GM21367 (cell line): Measurements from ENCODE around the gene ASPHD1.
"Not testable (repeated sequence)": the region's sequence is repeated elsewhere in the genome, so short reads cannot be mapped to it uniquely, and the experiment has no call there.

Experiments
- ATAC-seq: cut with Tn5 transposase; IDR thresholded peaks from one replicate; pipeline ENCODE4 v1.9.1; 2021; ENCODE audit not compliant: unreplicated experiment

The ASPHD1 gene, protein sequence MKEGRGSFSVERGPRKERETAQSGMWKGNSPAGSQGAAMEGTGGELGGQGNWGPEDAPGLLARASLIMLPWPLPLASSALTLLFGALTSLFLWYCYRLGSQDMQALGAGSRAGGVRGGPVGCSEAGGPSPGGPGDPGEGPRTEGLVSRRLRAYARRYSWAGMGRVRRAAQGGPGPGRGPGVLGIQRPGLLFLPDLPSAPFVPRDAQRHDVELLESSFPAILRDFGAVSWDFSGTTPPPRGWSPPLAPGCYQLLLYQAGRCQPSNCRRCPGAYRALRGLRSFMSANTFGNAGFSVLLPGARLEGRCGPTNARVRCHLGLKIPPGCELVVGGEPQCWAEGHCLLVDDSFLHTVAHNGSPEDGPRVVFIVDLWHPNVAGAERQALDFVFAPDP

DNA sequence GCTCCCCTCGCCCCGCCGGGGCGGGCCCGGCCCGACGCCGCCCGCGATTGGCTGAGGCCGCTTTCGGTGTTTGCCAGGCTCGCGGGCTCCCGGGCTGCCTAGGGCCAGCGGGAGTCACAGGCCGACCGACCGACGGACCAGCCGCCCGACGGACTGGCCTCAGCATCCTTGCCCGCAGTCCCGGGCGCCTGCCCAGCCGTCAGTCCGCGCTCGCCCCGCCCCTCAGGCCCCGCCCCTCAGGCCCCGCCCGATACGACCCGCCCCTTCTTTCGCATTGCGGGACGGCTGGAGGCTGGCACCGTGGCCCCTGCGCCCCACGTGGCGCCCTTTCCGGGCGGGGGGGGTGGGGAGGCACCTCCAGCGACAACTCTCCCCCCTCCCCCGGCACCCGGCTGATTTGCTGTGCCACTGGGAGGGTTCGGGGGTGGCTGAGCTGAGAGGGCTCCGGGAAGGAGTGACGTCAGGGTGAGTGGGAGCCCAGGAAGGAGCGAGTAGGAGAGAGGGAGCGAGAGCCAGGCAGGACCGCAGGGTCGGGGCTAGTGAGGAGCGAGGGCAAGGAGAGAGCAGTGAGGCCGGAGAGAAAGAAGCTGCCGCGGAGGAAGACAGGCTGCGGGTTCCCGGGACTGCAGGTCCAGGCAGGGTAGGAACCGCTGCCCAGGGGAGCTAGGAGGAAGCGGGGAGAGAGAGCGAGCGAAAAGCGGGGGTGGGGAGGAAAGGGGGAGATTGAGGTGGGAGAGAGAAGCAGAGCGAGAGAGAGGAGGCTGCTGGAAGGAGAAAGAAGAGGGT, at the start of gene ASPHD1:
Gene ASPHD1 (plus strand): TSS at position 387 of the 786 bp plus-strand sequence. CDS start 484 bp downstream, outside the sequence.
- no peak for ATAC-seq

GRCh38 chr16:29850998-29851397, 49.3 kb upstream of the ASPHD1 start:
- no peak for ATAC-seq

DNA sequence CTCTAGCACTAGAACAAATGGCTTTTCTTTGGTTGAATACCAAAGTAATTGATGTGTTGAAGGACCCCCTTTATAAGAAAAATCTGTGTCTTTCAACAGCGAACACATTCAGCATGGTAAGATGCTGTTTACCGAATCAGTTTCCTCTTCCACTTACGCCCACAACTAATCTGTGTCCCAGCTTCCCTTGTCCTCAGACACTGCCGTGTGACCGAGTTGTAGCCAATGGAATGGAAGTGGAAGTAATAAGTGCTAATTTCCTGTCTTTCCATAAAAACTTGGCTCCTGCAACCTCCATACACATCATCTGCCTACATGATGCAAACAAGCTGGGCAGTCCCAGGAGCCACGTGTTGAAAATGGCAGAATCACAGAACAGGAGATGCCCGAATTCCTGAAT, 47.6 kb upstream of the ASPHD1 start:
- no peak for ATAC-seq

GRCh38 chr16:29854520-29855100, 45.7 kb upstream of the ASPHD1 start:
- no peak for ATAC-seq

GRCh38 chr16:29857133-29857760, 43.0 kb upstream of the ASPHD1 start:
- no peak for ATAC-seq

DNA sequence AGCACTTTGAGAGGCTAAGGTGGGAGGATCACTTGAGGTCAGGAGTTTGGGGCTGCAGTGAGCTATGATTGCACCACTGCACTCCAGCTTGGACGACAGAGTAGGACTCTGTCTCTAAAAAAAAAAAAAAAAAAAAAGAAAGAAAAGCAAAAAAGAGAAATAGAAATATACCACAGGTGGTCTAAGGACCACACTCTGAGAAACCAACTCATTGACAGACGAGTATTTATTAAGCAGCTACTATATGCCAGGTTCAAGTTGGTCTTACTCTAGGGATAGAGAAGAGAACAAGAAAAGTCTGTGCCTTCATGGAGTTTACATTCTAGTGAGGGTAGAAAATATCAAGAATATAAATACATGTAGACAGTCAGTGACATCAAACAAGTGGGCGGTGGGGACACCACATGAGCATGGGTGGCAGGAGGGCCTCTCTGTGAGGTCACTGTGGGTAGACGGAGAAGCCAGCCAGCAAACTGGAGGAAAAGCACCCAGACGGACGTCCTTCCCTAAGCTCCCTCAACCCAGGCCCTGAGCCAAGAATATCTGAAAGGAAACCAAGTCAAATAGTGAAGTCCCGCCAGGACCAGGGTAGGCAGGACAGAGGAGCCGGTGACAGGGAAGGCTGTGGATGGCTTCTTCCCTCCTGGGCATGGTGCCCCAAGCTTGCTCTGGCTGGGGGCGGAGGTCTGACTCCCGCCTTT, 42.0 kb upstream of the ASPHD1 start:
- ATAC-seq = no peak

GRCh38 chr16:29858974-29859373, 41.3 kb upstream of the ASPHD1 start:
- ATAC-seq = no peak

GRCh38 chr16:29860218-29860617, 40.1 kb upstream of the ASPHD1 start:
- ATAC-seq = no peak

- no peak for ATAC-seq
Measured at GRCh38 chr16:29862383-29862883, 37.9 kb upstream of the ASPHD1 start.

DNA sequence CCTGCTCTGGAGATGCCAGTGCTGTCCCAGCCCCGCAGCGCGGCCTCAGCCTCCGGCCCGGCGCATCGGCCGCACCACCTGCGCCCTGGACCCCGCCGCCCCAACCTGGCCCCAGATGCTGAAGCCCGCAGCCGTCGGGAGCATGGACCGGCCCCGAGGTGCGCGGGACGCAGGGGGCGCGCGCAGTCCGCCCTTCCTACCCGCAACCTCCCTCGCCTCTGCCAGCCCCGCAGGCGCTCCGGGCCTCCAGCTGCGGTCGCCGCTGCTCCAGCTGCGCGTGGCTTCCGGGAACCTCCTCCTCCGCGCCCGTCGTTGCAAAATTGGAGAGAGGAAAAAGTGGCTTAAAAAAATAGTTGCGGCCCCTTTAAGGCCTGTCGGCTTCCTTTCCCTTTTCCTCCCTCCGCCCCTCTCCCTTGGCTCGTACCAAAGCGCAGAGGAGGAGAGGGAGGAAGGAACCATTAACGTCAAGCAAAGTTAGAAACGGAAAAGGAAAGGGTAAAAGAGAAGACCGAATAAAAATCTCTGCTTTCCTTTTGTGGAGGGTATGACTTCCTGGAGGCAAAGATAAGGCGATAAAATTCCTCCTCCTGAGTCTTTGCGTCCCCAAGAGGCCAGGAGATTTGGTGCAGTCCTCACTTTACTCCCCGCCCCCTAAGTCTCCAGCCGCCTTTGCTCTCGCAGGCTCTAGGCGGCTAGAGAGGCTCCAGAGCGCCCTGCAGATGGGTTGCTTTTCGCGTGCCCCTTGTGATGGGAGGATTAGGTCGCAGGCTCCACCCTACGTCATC, 37.2 kb upstream of the ASPHD1 start, which contains the start of gene CDIPT:
Gene CDIPT (minus strand): TSS at position 343 of the 785 bp plus-strand sequence. CDS start 369 bp downstream, outside the sequence.
- peak; percentile 71 for ATAC-seq

DNA sequence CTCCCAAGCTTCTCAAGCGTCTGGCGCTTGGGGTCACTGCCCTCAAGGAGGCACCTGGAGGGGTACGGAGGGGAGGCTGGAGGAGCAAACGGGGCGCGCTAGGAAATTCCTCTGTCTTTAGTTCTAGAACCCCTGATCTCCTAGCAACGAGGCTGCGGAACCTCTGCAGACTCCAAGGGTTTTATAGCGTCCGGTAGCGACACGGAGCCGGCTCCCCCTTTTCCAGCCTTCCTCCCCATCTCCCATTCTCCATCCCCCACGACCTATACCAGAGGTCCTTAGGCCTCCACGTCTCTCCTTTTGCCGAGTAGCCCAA, 36.7 kb upstream of the ASPHD1 start:
- no peak for ATAC-seq

DNA sequence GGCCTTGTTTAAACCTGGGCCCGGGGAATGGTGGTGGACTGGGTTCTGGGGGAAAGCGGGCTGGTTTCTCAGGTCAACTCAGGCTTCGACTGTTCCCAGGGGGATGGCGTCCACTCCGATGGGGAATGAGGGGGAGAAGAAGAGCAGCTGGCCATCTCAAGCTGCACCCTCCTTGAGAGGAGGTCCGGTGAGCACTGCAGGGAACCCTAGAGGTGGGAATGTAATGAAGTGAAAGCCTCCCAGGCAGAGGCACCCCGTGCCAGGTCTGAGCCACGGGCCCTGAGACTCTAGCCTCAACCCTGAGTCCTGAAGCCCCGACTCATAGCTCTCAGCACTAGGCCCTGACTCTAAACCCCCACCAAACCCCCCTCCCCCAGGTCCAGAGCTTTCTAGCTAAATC, 36.1 kb upstream of the ASPHD1 start:
- no peak for ATAC-seq

GRCh38 chr16:29868396-29869009, 31.8 kb upstream of the ASPHD1 start:
- no peak for ATAC-seq

DNA sequence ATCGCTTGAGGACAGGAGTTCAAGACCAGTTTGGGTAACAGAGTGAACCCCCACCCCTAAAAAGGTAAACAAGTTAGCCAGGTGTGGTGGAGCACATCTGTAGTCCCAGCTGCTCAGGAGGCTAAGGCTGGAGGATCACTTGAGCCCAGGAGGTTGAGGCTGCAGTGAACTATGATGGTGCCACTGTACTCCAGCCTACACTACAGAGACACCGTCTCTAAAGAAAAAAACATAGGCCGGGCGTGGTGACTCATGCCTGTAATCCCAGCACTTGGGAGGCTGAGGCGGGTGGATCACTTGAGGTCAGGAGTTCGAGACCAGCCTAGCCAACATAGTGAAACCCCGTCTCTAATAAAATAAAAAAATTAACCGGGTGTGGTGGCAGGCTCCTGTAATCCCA, 31.2 kb upstream of the ASPHD1 start:
- not testable (repeated sequence) for ATAC-seq

GRCh38 chr16:29871822-29872546, 28.3 kb upstream of the ASPHD1 start:
- ATAC-seq = no peak

DNA sequence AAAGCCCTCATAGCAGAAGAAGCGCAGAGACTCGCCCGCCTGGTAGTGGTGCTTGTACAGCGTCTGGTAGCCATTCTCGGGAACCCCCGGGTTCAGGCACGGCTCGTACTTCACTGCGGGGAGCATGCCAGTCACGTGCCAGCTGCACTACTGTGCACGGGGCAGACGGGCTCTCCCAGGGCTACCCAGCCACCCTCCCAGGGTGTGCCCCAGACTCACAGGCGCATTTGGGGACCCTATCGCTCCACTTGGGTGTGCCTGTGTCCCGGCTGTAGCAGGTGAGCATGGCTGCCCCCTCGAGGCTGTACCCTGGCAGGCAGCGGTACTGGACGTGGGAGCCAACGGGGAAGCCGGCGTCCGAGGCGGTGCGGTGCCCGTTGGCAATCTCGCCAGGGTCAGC, 27.0 kb upstream of the ASPHD1 start:
- ATAC-seq = no peak

- ATAC-seq = no peak
Measured at GRCh38 chr16:29875206-29875605, 25.1 kb upstream of the ASPHD1 start.

- no peak for ATAC-seq
Measured at GRCh38 chr16:29876217-29876593, 24.1 kb upstream of the ASPHD1 start.
